H1 (cell line): ENCODE measurements around the gene RSPO1. TPM values are rescaled to one million over a fixed set of nuclear protein-coding genes. Genes with fewer than 3 reads are reported as not detected.

Experiments
- CTCF ChIA-PET: fragments of 300-600 bp; sonication (Branson Sonifier 250); formaldehyde crosslinking; loops from one replicate; lab custom pipeline; 2021; ENCODE audit not compliant: partially characterized antibody; lab: Charles Lee
- POLR2A ChIA-PET: fragments of 300-600 bp; sonication (Branson Sonifier 250); formaldehyde crosslinking; loops from one replicate; lab custom pipeline; 2021; ENCODE audit warnings: inconsistent platforms; ENCODE audit not compliant: partially characterized antibody; lab: Charles Lee
- DNase-seq, 2 experiments: peaks; one replicate each; pipeline versions ENCODE4 v3.0.0 to v3.0.0-alpha.2; 2010 to 2022; ENCODE audit warnings: low spot score in 2 of 2, low read depth in 1 of 2, mixed read lengths in 1 of 2
- FAIRE-seq: peaks from 2 replicates; lab custom pipeline; 2011; peaks lifted over from hg19 to GRCh38; lab: Jason Lieb, UNC
- H2AFZ ChIP-seq: 2 replicates; pipeline ENCODE4 v1.8.1; 2012; ENCODE audit warnings: low read length, inconsistent platforms
- H2AK5ac ChIP-seq: 2 replicates; pipeline ENCODE4 v1.6.1; 2013; ENCODE audit warnings: low read depth, low read length
- H2BK120ac ChIP-seq: replicated peaks from 2 replicates; pipeline ENCODE3; 2013; ENCODE audit warnings: low read depth, low read length, inconsistent platforms
- H2BK12ac ChIP-seq: 2 replicates; pipeline ENCODE4 v1.6.1; 2013; ENCODE audit warnings: low read depth, low read length
- H2BK15ac ChIP-seq: 2 replicates; pipeline ENCODE4 v1.6.1; 2013; ENCODE audit warnings: low read length
- H2BK20ac ChIP-seq: 2 replicates; pipeline ENCODE4 v1.6.1; 2013; ENCODE audit warnings: low read length
- H2BK5ac ChIP-seq: 2 replicates; pipeline ENCODE4 v1.6.1; 2013; ENCODE audit warnings: low read depth, low read length
- H3K14ac ChIP-seq: 2 replicates; pipeline ENCODE4 v1.6.1; 2013; ENCODE audit warnings: inconsistent platforms; ENCODE audit not compliant: insufficient read length
- H3K18ac ChIP-seq: 2 replicates; pipeline ENCODE4 v1.6.1; 2013; ENCODE audit warnings: low read length; ENCODE audit errors: extremely low read depth
- H3K23ac ChIP-seq: 2 replicates; pipeline ENCODE4 v1.6.1; 2013; ENCODE audit warnings: inconsistent platforms; ENCODE audit not compliant: insufficient read length
- H3K23me2 ChIP-seq: 2 replicates; pipeline ENCODE4 v1.6.1; 2013; ENCODE audit warnings: low read depth, low read length
- H3K27ac ChIP-seq: 2 replicates; pipeline ENCODE4 v1.6.1; 2011; ENCODE audit warnings: low read depth, low read length, inconsistent platforms
- H3K27me3 ChIP-seq, 4 experiments: replicated peaks in 1 of 4; 1 replicate in 1 of 4; 2 replicates in 3 of 4; pipeline versions ENCODE4 v1.6.1 to v1.8.1; 2011 to 2013; ENCODE audit warnings: low read length in 3 of 4, mild to moderate bottlenecking in 3 of 4, inconsistent platforms in 2 of 4, mixed read lengths in 2 of 4, moderate library complexity in 1 of 4; ENCODE audit not compliant: control insufficient read depth in 3 of 4, insufficient read depth in 3 of 4; ENCODE audit errors: extremely low read depth in 1 of 4
- H3K36me3 ChIP-seq, 4 experiments: 2 replicates each; pipeline versions ENCODE4 v1.6.1 to v1.8.1; 2011 to 2013; ENCODE audit warnings: mild to moderate bottlenecking in 4 of 4, low read length in 3 of 4, moderate library complexity in 2 of 4, control low read depth in 1 of 4, inconsistent platforms in 1 of 4; ENCODE audit not compliant: insufficient read depth in 4 of 4, control insufficient read depth in 2 of 4
- H3K4ac ChIP-seq: replicated peaks from 2 replicates; pipeline ENCODE3; 2013; ENCODE audit warnings: low read length, low read depth, mixed read lengths, inconsistent platforms; ENCODE audit not compliant: insufficient read length
- H3K4me1 ChIP-seq, 4 experiments: replicated peaks in 1 of 4; 1 replicate in 1 of 4; 2 replicates in 3 of 4; pipeline versions ENCODE4 v1.6.1 to v1.8.1; 2011 to 2013; ENCODE audit warnings: low read length in 3 of 4, inconsistent platforms in 2 of 4, mixed read lengths in 1 of 4; ENCODE audit not compliant: insufficient read depth in 4 of 4, control insufficient read depth in 3 of 4
- H3K4me2 ChIP-seq, 2 experiments: 2 replicates each; pipeline versions ENCODE4 v1.6.1 to v1.8.1; 2011 to 2013; ENCODE audit warnings: low read depth in 2 of 2, low read length in 2 of 2, control low read depth in 1 of 2, inconsistent platforms in 1 of 2, mild to moderate bottlenecking in 1 of 2; ENCODE audit not compliant: insufficient read depth in 1 of 2
- H3K4me3 ChIP-seq, 4 experiments: fragments of 200-600, 300-600 bp in 1 of 4; sonication (generic), shearing (Covaris generic), sonication (Bioruptor Twin) in 1 of 4; 2 replicates each; pipeline versions ENCODE4 v1.5.1 to v1.8.1; 2011 to 2016; ENCODE audit warnings: low read length in 4 of 4, low read depth in 3 of 4, control low read depth in 2 of 4, inconsistent platforms in 2 of 4, mild to moderate bottlenecking in 2 of 4, mixed read lengths in 1 of 4, moderate library complexity in 1 of 4; ENCODE audit not compliant: insufficient read depth in 2 of 4; ENCODE audit errors: extremely low read depth in 1 of 4
- H3K56ac ChIP-seq: replicated peaks from 2 replicates; pipeline ENCODE3; 2013; ENCODE audit warnings: low read depth, mild to moderate bottlenecking, mixed read lengths, low read length, inconsistent platforms; ENCODE audit not compliant: insufficient read length
- H3K79me1 ChIP-seq: 2 replicates; pipeline ENCODE4 v1.6.1; 2013; ENCODE audit warnings: low read depth, low read length, control low read depth
- H3K79me2 ChIP-seq, 2 experiments: 2 replicates each; pipeline versions ENCODE4 v1.6.1 to v1.8.1; 2012 to 2013; ENCODE audit warnings: low read length in 2 of 2, mild to moderate bottlenecking in 2 of 2, inconsistent platforms in 1 of 2; ENCODE audit not compliant: insufficient read depth in 2 of 2, control insufficient read depth in 1 of 2
- H3K9ac ChIP-seq, 4 experiments: replicated peaks in 1 of 4; 1 replicate in 1 of 4; 2 replicates in 3 of 4; pipeline versions ENCODE4 v1.6.1 to v1.8.1; 2011 to 2013; ENCODE audit warnings: low read depth in 3 of 4, low read length in 3 of 4, control low read depth in 2 of 4, mild to moderate bottlenecking in 2 of 4, moderate library complexity in 2 of 4, inconsistent platforms in 1 of 4; ENCODE audit errors: extremely low read depth in 1 of 4
- H3K9me3 ChIP-seq, 2 experiments: 2 replicates each; pipeline versions ENCODE4 v1.6.1 to v1.8.1; 2012 to 2013; ENCODE audit warnings: mild to moderate bottlenecking in 2 of 2, moderate library complexity in 2 of 2, control low read depth in 1 of 2, inconsistent platforms in 1 of 2, low read depth in 1 of 2, low read length in 1 of 2, mixed read lengths in 1 of 2; ENCODE audit not compliant: insufficient read depth in 2 of 2
- H4K20me1 ChIP-seq, 2 experiments: replicated peaks in 1 of 2; 2 replicates each; pipeline versions ENCODE3 to v1.8.1; 2011 to 2013; ENCODE audit warnings: inconsistent platforms in 2 of 2, low read length in 2 of 2, mild to moderate bottlenecking in 1 of 2; ENCODE audit not compliant: insufficient read depth in 2 of 2, control insufficient read depth in 1 of 2
- H4K5ac ChIP-seq: 2 replicates; pipeline ENCODE4 v1.6.1; 2013; ENCODE audit warnings: low read length, low read depth, mixed read lengths, inconsistent platforms; ENCODE audit not compliant: insufficient read length
- H4K8ac ChIP-seq: 2 replicates; pipeline ENCODE4 v1.8.0; 2013; ENCODE audit warnings: mild to moderate bottlenecking, moderate library complexity, low read length, inconsistent platforms; ENCODE audit not compliant: insufficient read depth; ENCODE audit errors: extremely low read depth
- H4K91ac ChIP-seq: replicated peaks from 2 replicates; pipeline ENCODE3; 2013; ENCODE audit warnings: low read length, mixed read lengths, inconsistent platforms; ENCODE audit not compliant: insufficient read length
- ASH2L ChIP-seq: fragments of 200-600, 300-600 bp; sonication (generic); IDR thresholded peaks from one replicate; pipeline ENCODE4 v1.7.1; 2017; ENCODE audit warnings: low read length
- BCL11A ChIP-seq, 2 experiments: IDR thresholded peaks; one replicate each; pipeline ENCODE4 v1.6.1; 2011; ENCODE audit warnings: low read depth in 2 of 2, low read length in 2 of 2, mild to moderate bottlenecking in 2 of 2
- CTBP2 ChIP-seq: IDR thresholded peaks from 2 replicates; pipeline ENCODE4 v1.7.0; 2011; ENCODE audit warnings: borderline replicate concordance, mild to moderate bottlenecking, moderate library complexity, mixed read lengths, low read length; ENCODE audit not compliant: insufficient read depth, insufficient read length
- EZH2 ChIP-seq: fragments of 200-600 bp; sonication (generic); IDR thresholded peaks from 2 replicates; pipeline ENCODE4 v1.7.1; 2012; ENCODE audit warnings: low read depth, mild to moderate bottlenecking, moderate library complexity, low read length, inconsistent platforms; ENCODE audit not compliant: severe bottlenecking
- GABPA ChIP-seq: IDR thresholded peaks from 2 replicates; pipeline ENCODE4 v1.6.1; 2011; ENCODE audit warnings: mild to moderate bottlenecking, low read length, moderate library complexity, borderline replicate concordance; ENCODE audit not compliant: insufficient read depth
- POLR2AphosphoS5 ChIP-seq: IDR thresholded peaks from 2 replicates; pipeline ENCODE4 v1.6.1; 2011; ENCODE audit warnings: low read depth, low read length
- SIN3A ChIP-seq, 2 experiments: IDR thresholded peaks in 1 of 2; conservative IDR thresholded peaks in 1 of 2; 2 replicates each; pipeline ENCODE4 v1.6.1; 2011 to 2012; ENCODE audit warnings: low read length in 2 of 2, improper control_type of control experiment in 1 of 2, low read depth in 1 of 2, mild to moderate bottlenecking in 1 of 2
- SP2 ChIP-seq: IDR thresholded peaks from 2 replicates; pipeline ENCODE4 v1.6.1; 2012; ENCODE audit warnings: mild to moderate bottlenecking, low read length, inconsistent platforms
- TAF1 ChIP-seq: IDR thresholded peaks from 2 replicates; pipeline ENCODE4 v1.6.1; 2011; ENCODE audit warnings: mild to moderate bottlenecking, low read depth, low read length
- YY1 ChIP-seq: IDR thresholded peaks from 2 replicates; pipeline ENCODE4 v1.6.1; 2011; ENCODE audit warnings: low read depth, mild to moderate bottlenecking, low read length
- WGBS, 2 experiments: shearing (Covaris generic) in 1 of 2; methylation state at CpG; one replicate each; pipeline versions ENCODE4 v1.1.6 to v1.1.7; 2013 to 2015; ENCODE audit warnings: low lambda C conversion rate in 2 of 2, mixed read lengths in 2 of 2, inconsistent platforms in 1 of 2, low coverage in 1 of 2, missing lambda C conversion rate in 1 of 2; ENCODE audit not compliant: insufficient replicate concordance in 2 of 2, insufficient coverage in 1 of 2, insufficient read length in 1 of 2; ENCODE audit errors: extremely low coverage in 1 of 2, missing lambda C conversion rate in 1 of 2; 5-methylcytosine and 5-hydroxymethylcytosine counted together
- polyA plus RNA-seq, 7 experiments: library from polyadenylated mRNA; depleted of rRNA in 3 of 7; stranded (reverse) in 5 of 7; unstranded in 2 of 7; fragments of >200 nt in 5 of 7; fragments of 200-250 nt in 2 of 7; gene quantifications; 1 replicate in 5 of 7; 2 replicates in 1 of 7; 4 replicates in 1 of 7; pipeline versions ENCODE4 v1.2.1 to v1.2.3, GENCODE V29; 2011 to 2013; ENCODE audit warnings: missing spikeins in 2 of 7, mixed read lengths in 2 of 7
- total RNA-seq: library from RNA; stranded (reverse); fragmentation: NEBNext Ultra II Directional; extraction: Animal tissue kit (Norgen Biotek cat#: 25700); gene quantifications from 2 replicates; pipeline ENCODE4 v1.2.1, GENCODE V29; 2021
- TF ChIP-seq, protein P1 (sequence below), 3 experiments: IDR thresholded peaks; 1 replicate in 2 of 3; 2 replicates in 1 of 3; pipeline versions ENCODE4 v1.5.1 to v1.6.1; 2011; ENCODE audit warnings: low read length in 3 of 3, mild to moderate bottlenecking in 3 of 3, inconsistent platforms in 2 of 3, low read depth in 1 of 3, moderate library complexity in 1 of 3; ENCODE audit not compliant: insufficient read depth in 1 of 3; ENCODE audit errors: control extremely low read depth in 1 of 3

The RSPO1 gene
- total and polyA plus RNA-seq, 2 of the 8 experiments (the other 6 are each of a cell fraction or from before 2014, with no cell fraction given): 0.39 TPM; not detected in 1

- Histone ChIP-seq H3K27me3 (peaks cover 0 to 3% (median 0%) of the 10 kb centered on the region in 4 experiments; a peak in 1 of 7 replicates), H2BK120ac (no peak overlapping the region), H3K9me3 (no peaks in the 10 kb centered on the region), H3K4me3 (no peak overlapping the region), H3K27ac (no peak overlapping the region), H2BK12ac (no peak overlapping the region), H4K8ac (no peak overlapping the region), H3K79me1 (no peaks in the 10 kb centered on the region), H4K5ac (no peak overlapping the region), H2BK20ac (0 out of 2 replicates have a peak overlapping the region, but pooled peaks have one; percentile 80), H3K56ac (no peak overlapping the region), H3K18ac (no peak overlapping the region; the same call in 1 of the 2 replicates), H3K23ac (no peak overlapping the region), H3K14ac (no peak overlapping the region), H4K91ac (no peak overlapping the region), H2AFZ (no peak overlapping the region), H3K79me2 (no peaks in the 10 kb centered on the region), H3K4me1 (peaks cover 0 to 30% (median 22%) of the 10 kb centered on the region in 4 experiments; a peak in 6 of 7 replicates), H3K4ac (no peak overlapping the region), H2BK5ac (no peak overlapping the region), H3K36me3 (no peaks in the 10 kb centered on the region), H2AK5ac (no peak overlapping the region), H3K9ac (no peak overlapping the region), H3K23me2 (no peaks in the 10 kb centered on the region; the same call in none of the 2 replicates), H2BK15ac (no peak overlapping the region), H4K20me1 (no peaks in the 10 kb centered on the region), H3K4me2 (peak overlapping the region; percentile 52 to 55; a peak in 1 of 4 replicates)
- ChIA-PET POLR2A (no interaction called here), CTCF (interaction anchor here (1.0 to 8.4 kb wide), 6 partner anchors 15 to 104 kb away, joined by 3 to 59 read pairs (median 4); partner anchors contain the start of gene EPHA10)
- 80% methylated on average over 9 of the region's 9 CpGs; no CpG with 5 or more reads in 1 of the 2 experiments for WGBS, 2 experiments
- DNase-seq (no peak), FAIRE-seq (no peak)
- TF ChIP-seq POLR2AphosphoS5 (no peak), BCL11A (IDR thresholded peaks at IDR 0.05; ENCODE audit: low read depth in 2 of 2, low read length in 2 of 2) (no peak), CTBP2 (no peak), EZH2 (peak; percentile 11), YY1 (no peak), TAF1 (no peak), GABPA (no peak), SIN3A (conservative IDR thresholded peaks at IDR 0.05 in 1 of 2, IDR thresholded peaks at IDR 0.05 in 1 of 2; ENCODE audit: low read depth in 1 of 2, low read length in 2 of 2) (no peak), SP2 (no peak), ASH2L (peak; percentile 4)
- TF ChIP-seq, protein P1, sequence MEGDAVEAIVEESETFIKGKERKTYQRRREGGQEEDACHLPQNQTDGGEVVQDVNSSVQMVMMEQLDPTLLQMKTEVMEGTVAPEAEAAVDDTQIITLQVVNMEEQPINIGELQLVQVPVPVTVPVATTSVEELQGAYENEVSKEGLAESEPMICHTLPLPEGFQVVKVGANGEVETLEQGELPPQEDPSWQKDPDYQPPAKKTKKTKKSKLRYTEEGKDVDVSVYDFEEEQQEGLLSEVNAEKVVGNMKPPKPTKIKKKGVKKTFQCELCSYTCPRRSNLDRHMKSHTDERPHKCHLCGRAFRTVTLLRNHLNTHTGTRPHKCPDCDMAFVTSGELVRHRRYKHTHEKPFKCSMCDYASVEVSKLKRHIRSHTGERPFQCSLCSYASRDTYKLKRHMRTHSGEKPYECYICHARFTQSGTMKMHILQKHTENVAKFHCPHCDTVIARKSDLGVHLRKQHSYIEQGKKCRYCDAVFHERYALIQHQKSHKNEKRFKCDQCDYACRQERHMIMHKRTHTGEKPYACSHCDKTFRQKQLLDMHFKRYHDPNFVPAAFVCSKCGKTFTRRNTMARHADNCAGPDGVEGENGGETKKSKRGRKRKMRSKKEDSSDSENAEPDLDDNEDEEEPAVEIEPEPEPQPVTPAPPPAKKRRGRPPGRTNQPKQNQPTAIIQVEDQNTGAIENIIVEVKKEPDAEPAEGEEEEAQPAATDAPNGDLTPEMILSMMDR (IDR thresholded peaks at IDR 0.05; ENCODE audit: control extremely low read depth in 1 of 3, insufficient read depth in 1 of 3, low read depth in 1 of 3, low read length in 3 of 3): no peak
These were observed 26.7 kb upstream of the RSPO1 start for GRCh38 chr1:37661401-37661800.
